HG03457 (cell line): Measurements from ENCODE around the gene EPB42.

Source experiments
- ATAC-seq: cut with Tn5 transposase; IDR thresholded peaks from one replicate; pipeline ENCODE4 v1.9.1; 2021; ENCODE audit warnings: moderate number of reproducible peaks; ENCODE audit not compliant: unreplicated experiment

The EPB42 gene

DNA sequence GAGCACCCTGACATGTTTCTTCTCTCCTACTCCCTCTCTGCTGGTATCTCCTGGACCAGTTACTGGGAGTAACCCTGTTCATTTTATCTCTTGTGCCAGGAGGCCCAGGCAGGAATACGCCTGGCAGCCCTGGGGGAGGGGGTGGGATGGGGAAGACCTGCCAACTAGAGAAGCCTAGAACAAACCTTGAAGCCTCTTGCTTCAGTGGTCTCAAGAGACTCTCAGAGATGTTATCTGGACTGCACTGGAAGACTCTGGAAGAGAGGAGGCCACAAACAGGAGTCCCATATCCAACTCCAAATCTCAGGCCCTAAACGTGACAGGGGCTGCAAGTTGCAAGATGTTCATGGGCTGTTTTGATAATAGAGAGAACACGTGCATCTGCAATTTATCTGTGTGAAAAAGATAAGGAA lies at the start of gene EPB42:
TSS of gene EPB42 (minus strand) at position 28 of the 413 bp plus-strand sequence. CDS start 193 bp downstream, outside the sequence.
- ATAC-seq: no peak

DNA sequence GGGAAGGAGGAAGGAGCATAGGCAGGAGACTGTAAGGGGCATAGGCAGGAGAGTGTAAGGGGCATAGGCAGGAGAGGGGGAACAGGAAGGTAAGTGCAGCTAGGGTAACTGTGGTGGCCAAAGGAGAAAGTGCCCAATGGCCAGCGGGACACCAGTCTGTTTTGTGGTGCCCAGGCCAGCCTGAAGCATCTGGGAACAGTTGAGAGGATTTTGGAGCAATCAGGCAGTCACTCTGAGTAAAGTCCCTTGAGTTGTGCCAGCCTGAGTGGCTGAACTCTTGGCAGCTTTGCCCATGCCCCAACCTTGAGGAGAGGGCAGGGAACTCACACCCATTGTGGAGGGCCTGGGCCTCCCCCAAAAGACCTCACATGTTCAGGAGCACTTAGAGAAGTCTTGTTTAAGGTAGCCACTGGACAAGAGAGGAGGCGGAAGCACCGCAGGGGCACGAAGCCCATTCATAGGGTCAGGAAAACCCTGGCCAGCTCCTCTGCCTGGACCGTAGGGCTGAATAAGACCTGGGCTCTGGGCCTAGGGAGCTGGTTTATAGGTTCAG lies 49.4 kb upstream of the EPB42 start:
- no peak for ATAC-seq

DNA sequence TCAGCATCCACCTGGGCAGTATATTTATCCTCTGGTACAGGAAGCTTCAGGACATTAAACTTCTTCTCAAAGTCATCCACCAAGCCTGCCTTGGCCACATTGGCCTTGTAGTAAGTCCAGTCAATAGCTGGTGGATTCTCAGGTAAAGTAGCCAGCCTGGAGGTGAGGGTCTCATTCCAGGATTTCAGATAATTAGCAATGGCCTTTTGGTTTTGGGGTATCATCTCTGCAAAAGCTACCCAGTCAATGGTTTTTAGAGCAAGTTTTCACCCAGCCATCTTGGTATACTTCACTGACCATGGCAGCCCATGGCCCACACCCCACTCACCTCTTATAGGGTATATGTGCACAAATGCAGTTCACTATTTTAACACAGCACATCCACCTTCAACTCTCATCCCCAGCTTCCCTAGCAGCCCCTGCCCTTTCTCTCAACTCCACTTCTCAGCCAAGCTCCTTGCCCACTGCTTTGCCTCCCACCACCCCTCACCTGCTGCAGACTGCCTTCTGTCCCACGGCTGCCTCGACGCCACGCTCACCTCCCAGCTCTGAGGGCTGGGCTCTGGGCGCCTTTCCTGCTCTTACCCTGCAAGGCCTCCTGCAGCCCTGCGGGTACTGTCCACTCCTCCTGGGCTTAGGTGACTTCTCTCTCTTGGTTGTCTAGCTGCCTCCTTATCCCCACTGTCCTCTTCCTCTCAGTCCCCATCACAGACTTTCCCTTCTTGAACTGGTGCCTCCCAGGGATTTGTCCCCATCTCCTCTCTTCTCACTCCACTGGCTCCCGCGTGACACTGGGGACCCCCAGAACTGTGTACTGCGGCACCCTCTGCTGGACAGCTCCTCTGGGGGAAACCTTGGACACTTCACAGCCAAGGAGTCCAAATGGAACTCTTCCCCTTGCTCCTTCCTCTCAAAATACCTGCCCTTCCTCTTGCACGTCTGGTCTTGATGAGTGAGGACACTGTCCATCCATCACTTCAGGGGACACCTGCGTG lies 47.6 kb upstream of the EPB42 start:
- ATAC-seq: no peak

DNA sequence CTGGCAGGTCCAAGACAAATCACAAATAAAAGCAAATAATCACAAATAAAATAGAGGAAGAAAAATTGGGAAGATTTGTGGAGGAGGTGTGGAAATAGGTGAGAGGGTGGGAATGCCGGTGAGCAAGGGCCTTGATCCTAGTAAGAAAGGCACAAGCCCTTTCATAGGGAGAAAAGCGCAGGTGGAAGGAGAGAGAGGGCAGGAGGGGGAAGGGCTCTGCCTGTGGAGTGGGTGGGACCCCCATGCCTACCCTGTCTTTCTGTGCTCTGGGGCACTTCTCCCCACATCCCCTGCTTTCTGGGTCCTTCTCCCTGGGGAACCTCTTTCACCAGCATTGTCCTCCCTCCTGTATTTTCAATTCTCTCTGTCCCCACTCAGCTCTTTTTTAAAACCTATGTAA lies 46.6 kb upstream of the EPB42 start:
- no peak for ATAC-seq

DNA sequence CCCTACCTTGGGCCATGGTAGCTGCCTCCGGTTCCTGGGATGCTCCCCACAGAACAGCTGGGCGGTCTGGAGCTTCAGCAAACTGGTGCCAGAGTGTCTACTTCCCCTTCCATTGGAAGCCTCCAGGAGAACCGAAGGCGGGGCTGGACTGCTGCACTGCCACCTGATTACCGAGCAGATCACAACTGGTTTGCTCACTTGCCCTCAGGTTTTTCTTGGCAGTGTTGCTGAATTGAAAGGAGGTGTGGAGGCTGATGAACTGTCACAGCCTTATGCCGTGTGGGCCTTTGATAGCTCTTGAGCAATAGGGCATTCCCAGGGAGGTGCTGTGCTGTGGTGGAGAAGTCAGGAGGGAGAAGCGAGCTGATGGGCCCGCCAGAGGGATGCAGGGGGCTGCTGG lies 46.0 kb upstream of the EPB42 start, which contains the start of gene TGM5:
TSS of gene TGM5 (minus strand) at position 95 of the 400 bp plus-strand sequence. CDS start at position 16, 79 bp downstream.
- no peak for ATAC-seq

GRCh38 chr15:43266386-43266785 lies 45.6 kb upstream of the EPB42 start:
- ATAC-seq: no peak

DNA sequence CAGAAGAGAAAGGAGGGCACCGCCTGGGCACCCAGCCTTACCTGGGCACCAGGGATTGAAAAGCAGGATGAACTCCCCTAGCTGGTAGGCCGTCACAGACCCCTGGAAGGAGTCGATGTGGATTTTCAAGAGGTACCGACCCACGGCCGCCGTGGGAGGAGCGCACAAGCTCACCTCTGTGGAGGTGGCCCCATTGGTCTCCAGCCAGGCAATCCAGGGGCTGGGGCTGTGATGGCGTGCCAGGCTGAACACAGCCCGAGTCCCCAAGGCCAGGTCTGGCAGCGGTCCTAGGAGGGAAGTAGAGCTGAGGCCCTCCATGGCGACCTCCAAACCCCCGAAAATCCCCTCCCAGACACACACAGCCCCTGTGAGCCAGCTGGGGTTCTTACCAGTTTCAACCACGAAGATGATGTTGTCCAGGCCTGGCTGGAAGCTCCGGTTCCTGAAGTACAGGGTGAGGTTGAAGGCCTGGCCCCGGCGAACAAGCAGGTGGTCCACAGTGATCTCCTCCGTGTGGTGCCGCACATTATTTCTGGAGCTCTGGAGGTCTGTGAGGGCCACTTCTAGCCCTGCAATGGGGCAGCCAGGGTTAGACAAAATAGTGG lies 39.3 kb upstream of the EPB42 start:
- ATAC-seq: no peak

- no peak for ATAC-seq
These were observed 38.0 kb upstream of the EPB42 start for GRCh38 chr15:43258781-43259180.

DNA sequence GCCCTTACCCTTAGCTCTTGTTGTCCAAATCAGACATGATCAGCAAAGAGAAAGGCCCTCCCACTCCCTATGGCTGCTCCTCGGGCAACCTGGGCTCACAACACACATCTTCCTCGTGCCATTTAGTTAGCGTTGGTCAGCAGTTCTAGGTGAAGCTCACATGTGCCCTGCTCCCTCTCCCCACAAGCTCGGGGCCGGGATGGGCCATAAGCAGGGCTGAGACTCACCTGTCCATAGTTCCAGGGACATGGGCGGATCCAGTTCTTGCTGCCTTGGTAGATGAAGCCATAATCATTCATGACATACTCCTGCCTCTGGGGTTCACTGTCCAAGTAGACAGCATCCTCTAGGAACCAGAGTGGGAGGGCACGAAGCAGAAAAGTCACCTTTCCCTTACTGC lies 35.5 kb upstream of the EPB42 start:
- no peak for ATAC-seq

DNA sequence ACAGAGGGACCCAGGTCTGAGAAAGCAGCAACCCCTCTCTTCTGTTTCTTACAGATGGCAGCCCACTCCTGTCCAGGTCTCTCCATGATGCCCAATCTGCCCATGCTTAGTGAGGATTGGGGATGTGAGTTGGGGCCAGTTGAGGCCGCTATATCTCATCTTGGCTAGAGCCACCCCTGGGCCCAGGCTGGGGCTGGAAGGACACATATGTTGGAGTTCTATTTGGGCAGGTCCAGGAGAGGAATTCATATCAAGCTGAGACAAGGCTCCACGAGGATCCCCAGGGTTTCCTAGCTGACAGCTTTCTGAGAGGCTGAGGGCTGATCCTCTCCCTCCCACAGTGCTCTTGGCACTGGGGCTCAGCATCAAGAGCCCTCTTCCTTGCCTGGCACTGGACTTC lies 34.6 kb upstream of the EPB42 start:
- no peak for ATAC-seq

GRCh38 chr15:43253431-43254403 lies 32.9 kb upstream of the EPB42 start:
- no peak for ATAC-seq

DNA sequence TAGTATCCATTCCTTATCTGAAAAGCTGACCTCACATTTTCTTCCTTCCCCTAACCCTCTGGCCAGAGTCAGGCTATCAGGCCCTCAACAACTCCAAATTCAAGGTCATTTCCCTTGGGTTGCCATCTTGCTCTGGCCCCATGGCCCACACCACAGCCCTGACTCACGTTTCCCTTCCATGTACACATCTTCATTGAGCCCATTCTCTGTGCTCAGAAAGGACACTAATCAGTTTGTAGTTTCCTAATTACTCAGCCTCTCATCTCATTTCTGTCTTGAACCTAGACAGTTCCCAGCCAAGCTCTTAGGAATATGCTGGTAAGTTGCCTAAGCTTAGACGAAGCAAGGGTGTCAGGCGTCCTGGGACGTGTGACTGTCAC lies 31.0 kb upstream of the EPB42 start:
- no peak for ATAC-seq

DNA sequence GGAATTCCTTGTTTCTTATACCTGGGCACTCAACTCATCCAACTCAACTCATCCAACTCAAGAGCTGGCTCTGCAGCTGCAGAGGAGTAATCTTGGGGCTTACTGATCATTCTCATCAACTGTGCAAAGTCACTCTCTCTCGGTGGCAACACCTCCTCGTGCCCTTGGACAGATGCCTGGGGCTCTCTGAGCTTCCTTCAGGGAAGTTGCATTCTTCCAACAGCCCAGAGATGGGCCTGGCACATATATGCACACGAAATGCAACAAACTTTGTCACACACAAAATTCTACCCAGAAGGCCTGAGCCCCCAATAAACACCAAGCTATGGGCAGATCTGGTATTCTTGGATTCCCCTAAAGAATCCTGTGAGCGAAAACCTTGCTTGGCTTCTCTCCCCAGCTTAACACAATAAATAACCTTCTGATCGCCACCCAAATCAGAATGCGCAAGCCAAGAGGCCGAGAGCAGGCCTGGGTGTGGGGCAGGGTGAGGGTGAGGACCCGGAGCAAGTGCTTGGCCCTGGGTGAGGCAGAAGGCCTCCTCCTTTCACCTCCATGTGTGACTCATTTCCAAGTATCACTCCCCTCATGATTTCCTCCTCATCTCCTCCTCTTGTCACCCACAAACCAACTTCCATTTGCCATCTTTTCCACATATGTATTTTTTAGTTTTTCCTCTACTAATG lies 30.5 kb upstream of the EPB42 start:
- ATAC-seq: no peak

DNA sequence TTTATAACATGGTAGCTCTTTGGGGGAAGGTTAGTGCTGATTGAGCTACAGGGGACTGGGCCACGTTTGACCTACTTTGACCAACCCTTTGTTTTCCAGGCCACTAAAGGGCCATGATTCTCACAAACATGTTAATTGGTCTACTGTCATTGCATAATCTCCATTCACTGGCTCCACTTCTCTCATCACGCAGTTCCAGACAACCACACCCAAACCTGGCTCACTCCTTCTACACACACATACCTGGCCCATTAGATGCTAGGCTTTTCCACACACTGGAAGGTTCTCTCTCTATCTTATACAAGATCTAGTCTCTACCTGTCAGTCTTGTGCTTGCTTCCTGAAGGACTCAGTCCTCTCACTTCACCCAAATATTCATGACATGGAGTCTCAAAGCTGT lies 30.0 kb upstream of the EPB42 start:
- no peak for ATAC-seq

DNA sequence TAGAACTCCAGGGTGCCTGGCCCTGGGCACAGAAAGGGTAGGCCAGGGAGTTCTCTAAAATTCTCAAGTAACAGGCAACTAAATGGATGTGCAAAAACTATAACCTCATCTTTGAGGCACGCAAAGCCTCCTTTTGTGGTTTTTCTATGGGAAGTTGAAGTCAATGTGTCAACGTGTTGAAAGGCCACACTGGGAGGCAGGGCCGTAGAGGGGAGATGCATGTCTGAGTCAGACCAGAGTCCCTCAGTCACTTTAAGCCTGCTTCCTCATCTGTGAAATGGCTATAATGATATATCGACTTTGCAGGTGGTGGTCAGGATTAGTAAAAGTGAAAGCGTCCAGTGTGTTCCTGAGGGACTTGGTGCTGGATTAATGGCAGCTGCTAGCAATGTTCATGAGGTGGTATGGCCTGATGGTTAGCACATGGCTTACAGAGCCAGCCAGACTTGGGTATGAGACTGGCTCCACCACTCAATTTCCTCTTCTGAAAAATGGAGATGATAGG lies 28.9 kb upstream of the EPB42 start:
- ATAC-seq: no peak

DNA sequence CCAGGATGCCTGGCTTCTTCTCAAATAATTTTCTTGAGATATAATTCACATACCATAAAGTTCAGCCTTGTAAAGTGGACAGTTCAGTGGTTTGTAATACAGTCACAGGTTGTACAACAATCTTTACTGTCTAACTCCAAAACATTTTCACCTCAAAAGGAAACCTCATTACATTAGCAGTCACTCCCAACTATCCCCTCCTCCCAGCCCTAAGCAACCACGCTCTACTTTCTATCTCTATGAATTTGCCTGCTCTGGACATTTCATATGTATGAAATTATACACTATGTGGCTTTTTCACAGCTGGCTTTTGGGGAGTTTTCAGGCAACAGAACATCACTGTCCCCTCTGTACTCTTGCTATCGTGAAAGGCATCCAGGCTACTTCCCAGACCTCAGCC lies 28.4 kb upstream of the EPB42 start:
- no peak for ATAC-seq

DNA sequence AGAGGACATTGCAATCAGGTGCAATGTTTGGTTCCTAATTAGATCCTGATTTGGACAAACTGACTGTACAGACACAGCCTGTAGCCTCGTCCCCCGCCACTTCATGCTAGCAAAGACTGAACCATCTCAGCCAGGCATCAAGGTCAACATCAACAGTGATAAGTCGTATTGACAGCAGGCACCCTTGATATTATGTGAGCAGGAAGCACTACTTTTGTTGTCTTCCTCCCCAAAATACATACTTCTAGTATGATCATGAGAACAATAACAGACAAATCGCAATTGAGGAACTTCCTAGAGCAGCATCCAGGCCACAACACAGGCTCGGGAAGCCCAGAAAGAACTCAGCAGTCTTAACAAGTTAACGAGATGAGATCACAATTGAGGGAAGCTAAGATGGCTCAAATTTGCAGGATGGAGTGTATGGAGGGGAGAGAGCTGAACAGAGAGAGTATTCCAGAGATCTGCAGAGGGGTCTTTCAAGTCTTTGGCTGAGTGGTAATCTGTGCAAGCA lies 25.5 kb upstream of the EPB42 start:
- ATAC-seq: no peak

GRCh38 chr15:43244092-43244491 lies 23.3 kb upstream of the EPB42 start:
- no peak for ATAC-seq

- ATAC-seq: no peak
These were observed 22.3 kb upstream of the EPB42 start for GRCh38 chr15:43243020-43243645.
